HG03280 (cell line): ENCODE data around the gene TCERG1L.
"Not testable (repeated sequence)": the region's sequence is repeated elsewhere in the genome, so short reads cannot be mapped to it uniquely, and the experiment has no call there.

Experiments used
- ATAC-seq: cut with Tn5 transposase; IDR thresholded peaks from one replicate; pipeline ENCODE4 v1.9.1; 2021; ENCODE audit warnings: mild to moderate bottlenecking, moderate library complexity; ENCODE audit not compliant: unreplicated experiment

Gene TCERG1L

GRCh38 chr10:131092386-131092785, 219.1 kb downstream of the TCERG1L start:
- ATAC-seq: no peak

DNA sequence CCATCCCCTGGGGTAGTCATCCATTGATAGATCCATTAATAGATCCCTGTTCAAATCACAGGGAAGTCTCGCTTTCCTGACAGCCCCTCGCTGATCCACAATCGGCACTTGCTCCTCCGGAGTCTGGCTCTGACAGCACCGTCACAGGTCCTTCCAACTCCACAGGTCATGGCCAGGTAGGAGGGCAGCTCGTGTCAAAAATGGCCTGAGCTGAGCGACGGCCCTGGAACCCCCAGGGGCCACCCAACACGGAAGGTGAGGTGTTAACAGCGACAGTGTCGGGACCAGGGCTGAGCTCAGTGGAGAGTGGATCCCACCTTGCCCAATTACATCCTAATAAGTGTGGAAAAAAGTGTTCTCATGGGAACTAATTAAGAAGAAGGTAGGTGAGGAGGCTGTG, 219.8 kb downstream of the TCERG1L start:
- no peak for ATAC-seq

GRCh38 chr10:131090761-131091661, 220.5 kb downstream of the TCERG1L start:
- ATAC-seq: no peak

DNA sequence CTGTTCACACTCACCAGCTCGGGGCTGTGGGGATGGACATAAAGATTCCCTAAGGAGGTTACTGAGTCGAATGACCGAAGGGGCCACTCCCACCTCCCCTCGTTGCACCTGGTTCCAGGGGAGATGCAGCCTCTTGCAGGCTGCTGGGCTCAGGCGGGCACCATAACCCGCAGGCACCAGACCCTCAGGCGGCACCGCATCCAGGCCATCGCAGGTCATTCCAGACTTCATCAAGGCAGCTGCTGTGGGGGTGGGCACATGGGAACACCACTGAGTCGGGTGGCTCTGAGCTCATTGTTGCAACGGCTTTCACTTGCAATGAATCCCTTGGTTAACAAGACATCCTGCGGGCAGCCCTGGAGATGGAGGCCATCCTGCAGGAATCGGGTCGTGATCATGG, 221.7 kb downstream of the TCERG1L start:
- ATAC-seq: no peak

- no peak for ATAC-seq
These were observed 222.4 kb downstream of the TCERG1L start for GRCh38 chr10:131089150-131089549.

- no peak for ATAC-seq
These were observed 222.9 kb downstream of the TCERG1L start for GRCh38 chr10:131088619-131089018.

- no peak for ATAC-seq
These were observed 223.9 kb downstream of the TCERG1L start for GRCh38 chr10:131087464-131088215.

GRCh38 chr10:131086511-131086910, 225.0 kb downstream of the TCERG1L start:
- no peak for ATAC-seq

- no peak for ATAC-seq
These were observed 225.4 kb downstream of the TCERG1L start for GRCh38 chr10:131086094-131086493.

- no peak for ATAC-seq
These were observed 226.2 kb downstream of the TCERG1L start for GRCh38 chr10:131085091-131085860.

DNA sequence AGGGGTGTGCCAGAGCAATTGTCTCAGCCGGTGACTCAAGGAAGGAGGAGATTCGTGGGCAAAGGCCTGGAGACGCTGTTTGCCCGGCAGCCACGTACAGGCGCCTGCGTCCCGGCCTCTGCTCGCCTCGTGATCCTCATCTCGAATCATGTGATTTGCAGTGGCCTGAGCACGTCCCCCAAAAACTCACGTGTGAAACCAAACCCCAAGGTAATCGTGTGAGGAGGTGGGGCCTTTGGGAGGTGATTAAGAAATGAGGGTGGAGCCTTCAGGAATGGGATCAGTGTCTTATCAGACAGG, 226.8 kb downstream of the TCERG1L start:
- no peak for ATAC-seq

- no peak for ATAC-seq
These were observed 227.4 kb downstream of the TCERG1L start for GRCh38 chr10:131083915-131084790.

- ATAC-seq: no peak
These were observed 228.5 kb downstream of the TCERG1L start for GRCh38 chr10:131082991-131083481.

DNA sequence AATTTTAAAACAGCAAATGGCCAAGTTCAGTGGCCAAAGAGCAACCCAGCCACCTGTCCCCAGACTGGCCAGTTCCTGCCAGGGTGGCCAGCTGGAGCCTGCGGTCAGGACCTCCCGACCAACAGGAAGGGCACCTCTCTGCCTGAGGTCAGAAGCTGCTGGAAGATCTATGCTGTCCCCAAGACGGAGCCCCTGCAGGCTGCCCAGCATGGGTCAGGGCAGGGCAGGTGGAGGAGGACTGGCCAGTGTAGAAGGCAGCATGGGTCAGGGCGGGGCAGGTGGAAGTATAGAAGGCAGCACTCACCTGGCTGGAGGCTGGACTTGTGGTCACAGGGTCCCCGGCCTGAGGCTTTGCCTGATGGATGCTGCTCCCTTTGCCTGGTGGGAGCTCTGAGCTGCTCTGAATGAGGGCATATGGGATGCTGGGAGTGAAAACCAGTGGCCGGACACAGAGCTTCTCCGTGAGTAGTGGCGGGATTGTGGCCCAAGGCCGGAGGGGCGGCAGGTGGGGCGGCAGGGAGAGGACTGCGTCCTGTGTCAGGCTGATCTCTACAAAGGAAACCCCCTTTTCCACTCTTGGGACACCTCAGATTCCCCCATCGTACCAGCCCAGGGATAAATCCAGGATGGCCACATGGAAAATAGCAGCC, 229.2 kb downstream of the TCERG1L start:
- no peak for ATAC-seq

- no peak for ATAC-seq
These were observed 229.7 kb downstream of the TCERG1L start for GRCh38 chr10:131081786-131082185.

DNA sequence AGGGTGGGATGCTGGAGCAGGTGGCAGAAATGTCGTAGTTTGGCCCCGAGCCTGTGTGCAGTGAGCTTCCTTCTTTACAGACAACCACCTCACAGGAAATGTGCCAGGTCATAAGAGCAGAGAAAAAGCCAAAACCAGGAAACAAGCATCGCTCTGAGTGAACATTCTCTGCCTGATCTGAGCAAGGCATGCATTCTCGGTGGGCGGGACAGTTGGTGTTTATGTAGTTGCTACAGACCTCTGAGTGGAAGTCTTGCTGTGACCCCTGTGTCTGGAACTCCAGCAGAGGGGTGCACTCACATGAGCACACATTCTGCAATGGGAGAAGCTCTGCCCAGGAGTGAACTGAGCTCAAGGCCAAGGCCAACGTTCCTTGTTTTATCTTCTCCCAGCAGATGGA, 230.1 kb downstream of the TCERG1L start:
- ATAC-seq: no peak

DNA sequence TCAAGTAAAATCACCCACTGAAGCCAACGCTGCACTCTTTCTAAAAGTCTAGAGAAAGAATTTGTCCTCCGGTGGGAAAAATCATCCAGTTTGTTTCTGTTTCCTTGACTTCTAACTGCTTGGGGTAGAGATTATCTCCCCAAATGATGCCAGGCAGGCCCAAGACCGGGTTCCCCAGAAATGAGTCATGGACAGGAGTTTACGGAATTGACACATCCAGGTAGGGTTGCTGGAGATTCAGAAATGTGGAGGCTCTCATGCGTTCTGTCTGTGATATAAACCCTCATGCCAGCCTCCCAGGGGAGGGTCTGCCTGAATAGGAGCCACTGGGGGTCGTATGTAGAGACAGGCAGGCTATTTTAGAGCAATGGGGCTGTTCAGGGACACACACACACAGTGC, 230.9 kb downstream of the TCERG1L start:
- ATAC-seq: no peak

DNA sequence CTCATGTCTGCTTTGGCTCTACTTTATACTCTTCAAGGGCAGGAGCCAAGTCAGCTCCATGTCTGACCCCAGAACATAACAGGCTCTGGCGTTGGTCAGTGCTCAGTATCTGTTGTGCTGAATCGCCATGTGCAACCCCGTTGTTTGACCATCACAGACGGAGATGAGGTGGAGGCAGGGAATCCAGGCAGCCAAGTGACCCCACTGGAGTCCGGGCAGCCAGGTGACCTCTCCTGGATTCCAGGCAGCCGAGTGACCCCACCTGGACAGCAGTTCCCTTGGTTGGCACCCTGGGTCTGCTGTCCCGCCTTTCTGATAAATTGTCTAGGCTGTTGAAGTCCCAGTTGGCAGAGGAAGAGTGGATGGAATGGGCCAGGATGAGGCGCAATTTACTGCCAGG, 232.2 kb downstream of the TCERG1L start:
- ATAC-seq: no peak

- not testable (repeated sequence) for ATAC-seq
These were observed 232.6 kb downstream of the TCERG1L start for GRCh38 chr10:131078882-131079280.
